Epithelial cell of proximal tubule (primary cell): ENCODE measurements around the gene DCP2. TPM values are rescaled to one million over a fixed set of nuclear protein-coding genes. Genes with fewer than 3 reads are reported as not detected.

Source experiments
- DNase-seq: peaks from one replicate; pipeline ENCODE4 v3.0.0-alpha.2; 2011; ENCODE audit warnings: low read depth
- H3K4me3 ChIP-seq: 2 replicates; pipeline ENCODE4 v1.5.1; 2011; ENCODE audit warnings: low read depth, mild to moderate bottlenecking, low read length
- total RNA-seq: library from RNA; depleted of rRNA; stranded (reverse); fragments of >200 nt; gene quantifications from 2 replicates; pipeline ENCODE4 v1.2.3, GENCODE V29; 2015
- TF ChIP-seq, protein P1 (sequence below): conservative IDR thresholded peaks from 2 replicates; pipeline ENCODE4 v1.5.1; 2012; ENCODE audit warnings: low read depth, mild to moderate bottlenecking, low read length

DCP2 gene
- total RNA-seq, 1 donor from 2014 or later, result 28.9 TPM

DNA sequence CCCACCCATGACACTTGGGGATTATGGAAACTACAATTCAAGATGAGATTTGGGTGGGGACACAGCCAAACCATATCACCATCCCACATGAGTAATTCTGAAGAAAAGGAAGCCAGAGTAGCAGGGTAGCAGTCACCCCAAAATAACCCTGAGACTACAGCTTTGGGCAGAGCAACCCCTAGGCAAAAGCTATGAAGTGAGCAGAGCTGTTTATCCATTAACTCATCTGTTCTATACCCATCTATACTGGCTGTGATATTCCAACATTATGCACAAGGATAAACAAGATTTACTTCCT is 42.3 kb upstream of the DCP2 start:
- TF ChIP-seq, protein P1, sequence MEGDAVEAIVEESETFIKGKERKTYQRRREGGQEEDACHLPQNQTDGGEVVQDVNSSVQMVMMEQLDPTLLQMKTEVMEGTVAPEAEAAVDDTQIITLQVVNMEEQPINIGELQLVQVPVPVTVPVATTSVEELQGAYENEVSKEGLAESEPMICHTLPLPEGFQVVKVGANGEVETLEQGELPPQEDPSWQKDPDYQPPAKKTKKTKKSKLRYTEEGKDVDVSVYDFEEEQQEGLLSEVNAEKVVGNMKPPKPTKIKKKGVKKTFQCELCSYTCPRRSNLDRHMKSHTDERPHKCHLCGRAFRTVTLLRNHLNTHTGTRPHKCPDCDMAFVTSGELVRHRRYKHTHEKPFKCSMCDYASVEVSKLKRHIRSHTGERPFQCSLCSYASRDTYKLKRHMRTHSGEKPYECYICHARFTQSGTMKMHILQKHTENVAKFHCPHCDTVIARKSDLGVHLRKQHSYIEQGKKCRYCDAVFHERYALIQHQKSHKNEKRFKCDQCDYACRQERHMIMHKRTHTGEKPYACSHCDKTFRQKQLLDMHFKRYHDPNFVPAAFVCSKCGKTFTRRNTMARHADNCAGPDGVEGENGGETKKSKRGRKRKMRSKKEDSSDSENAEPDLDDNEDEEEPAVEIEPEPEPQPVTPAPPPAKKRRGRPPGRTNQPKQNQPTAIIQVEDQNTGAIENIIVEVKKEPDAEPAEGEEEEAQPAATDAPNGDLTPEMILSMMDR, result no peak
- DNase-seq, result no peak
- no peak overlapping the region for H3K4me3 ChIP-seq

DNA sequence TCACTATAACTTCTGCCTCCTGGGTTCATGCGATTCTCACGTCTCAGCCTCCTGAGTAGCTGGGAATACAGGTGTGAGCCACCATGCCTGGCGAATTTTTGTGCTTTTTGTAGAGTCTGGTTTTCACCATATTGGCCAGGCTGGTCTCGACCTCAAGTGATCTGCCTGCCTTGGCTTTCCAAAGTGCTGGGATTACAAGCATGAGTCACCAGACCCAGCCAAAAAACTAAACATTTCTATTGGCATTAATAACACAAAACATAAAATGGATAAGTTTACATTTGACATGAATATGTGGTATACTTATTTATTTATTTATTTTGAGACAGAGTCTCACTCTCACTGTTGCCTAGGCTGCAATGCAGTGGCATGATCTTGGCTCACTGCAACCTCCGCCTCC is 40.9 kb upstream of the DCP2 start:
- TF ChIP-seq, protein P1, result no peak
- H3K4me3 ChIP-seq, result no peak overlapping the region
- DNase-seq, result no peak

DNA sequence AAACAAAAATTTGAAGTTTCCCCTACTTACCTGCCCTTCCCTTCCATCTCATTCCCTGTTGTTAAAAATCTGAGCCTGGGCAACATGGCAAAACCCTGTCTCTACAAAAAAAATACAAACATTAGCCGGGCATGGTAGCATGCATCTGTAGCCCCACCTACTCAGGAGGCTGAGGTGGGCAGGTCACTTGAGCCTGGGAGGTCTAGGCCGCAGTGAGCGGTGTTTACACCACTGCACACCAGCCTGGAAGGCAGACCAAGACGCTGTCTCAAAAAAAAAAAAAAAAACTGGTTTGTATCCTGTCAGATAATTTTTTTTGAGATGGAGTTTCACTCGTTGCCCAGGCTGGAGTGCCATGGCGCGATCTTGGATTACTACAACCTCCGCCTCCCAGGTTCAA is 38.3 kb upstream of the DCP2 start:
- TF ChIP-seq, protein P1, result no peak
- DNase-seq, result no peak
- no peak overlapping the region for H3K4me3 ChIP-seq

DNA sequence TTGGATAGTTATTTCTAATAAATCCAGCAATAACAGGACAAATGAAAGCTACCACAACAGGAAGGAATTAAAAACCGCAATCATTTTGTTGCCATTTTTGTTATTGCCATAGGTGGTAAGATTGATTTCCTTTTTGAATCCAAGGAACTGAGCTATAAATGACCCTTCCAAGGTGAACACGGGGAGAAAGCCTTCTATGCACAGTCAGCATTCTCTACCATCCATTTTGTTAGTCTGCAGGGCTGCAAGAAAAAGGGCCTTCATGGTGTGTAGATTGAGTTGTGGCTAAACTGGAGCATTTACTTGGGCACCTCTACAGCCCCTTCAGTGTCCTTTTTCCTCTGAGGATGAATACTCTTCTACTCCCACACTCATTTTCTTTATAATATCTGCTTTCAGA is 35.9 kb upstream of the DCP2 start:
- TF ChIP-seq, protein P1, result no peak
- DNase-seq, result no peak
- no peak overlapping the region for H3K4me3 ChIP-seq

DNA sequence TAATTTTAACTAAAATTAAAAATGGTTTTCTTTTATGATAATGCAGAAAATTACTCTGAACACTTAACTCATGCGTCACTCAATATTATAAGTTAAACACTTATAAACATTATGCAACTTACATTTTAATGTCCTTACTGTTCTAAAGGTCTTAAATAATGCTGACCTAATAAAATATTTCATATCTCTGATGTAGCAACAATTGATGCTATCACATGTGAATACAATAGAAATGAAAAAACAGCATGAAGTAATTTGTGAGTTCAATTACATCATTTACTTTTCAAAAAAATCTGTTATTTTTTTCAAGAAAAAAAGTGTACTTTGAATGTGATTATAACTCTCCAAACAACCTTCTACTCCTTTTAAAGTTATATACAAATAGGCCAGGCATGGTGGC is 28.1 kb upstream of the DCP2 start:
- H3K4me3 ChIP-seq, result no peak overlapping the region
- DNase-seq, result no peak
- TF ChIP-seq, protein P1, result no peak

DNA sequence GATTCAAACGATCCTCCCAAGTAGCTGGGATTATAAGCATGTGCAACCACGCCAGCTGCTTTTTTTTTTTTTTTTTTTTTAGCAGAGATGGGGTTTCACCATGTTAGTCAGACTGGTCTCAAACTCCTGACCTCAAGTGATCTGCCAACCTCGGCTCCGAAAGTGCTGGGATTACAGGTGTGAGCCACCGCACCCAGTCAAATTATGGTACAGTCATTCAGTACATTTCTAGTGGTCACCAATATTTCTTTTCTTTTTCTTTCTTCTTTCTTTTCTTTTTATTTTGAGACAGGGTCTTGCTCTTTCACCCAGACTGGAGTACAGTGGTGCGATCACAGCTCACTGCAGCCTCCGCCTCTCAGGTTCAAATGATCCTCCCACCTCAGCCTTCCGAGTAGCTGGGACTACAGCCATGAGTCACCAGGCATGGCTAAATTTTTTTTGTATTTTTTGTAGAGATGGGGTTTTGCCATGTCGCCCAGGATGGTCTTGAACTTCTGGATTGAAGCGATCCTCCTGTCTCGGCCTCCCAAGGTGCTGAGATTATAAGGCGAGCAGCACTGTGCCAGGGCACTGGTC is 25.4 kb upstream of the DCP2 start:
- TF ChIP-seq, protein P1, result no peak
- no peak overlapping the region for H3K4me3 ChIP-seq
- DNase-seq, result no peak

DNA sequence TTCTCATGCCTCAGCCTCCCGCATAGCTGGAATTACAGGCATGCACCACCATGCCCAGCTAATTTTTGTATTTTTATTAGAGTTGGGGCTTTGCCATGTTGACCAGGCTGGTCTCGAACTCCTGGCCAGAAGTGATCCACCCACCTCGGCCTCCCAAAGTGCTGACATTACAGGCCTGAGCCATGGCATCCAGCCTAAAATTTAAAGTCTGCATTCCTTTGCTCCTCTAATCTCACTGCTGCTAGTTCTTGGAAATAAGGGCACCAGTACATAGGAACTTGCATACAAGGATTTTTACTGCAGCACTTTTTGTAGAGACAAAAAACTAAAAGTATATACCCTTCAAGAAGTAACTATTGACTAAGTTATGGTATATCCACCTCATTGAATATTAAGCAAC is 20.0 kb upstream of the DCP2 start:
- TF ChIP-seq, protein P1, result no peak
- DNase-seq, result no peak
- no peak overlapping the region for H3K4me3 ChIP-seq
